ENCODE measurements around the gene AMER2. TPM values are rescaled to one million over a fixed set of nuclear protein-coding genes. Genes with fewer than 3 reads are reported as not detected.

The AMER2 gene
- total RNA-seq, 1 donor from 2014 or later = 0.60 TPM

- DNase-seq (ENCODE audit: low spot score in 2 of 2, unreplicated experiment in 2 of 2) = no peak
- no peak for TF ChIP-seq CTCF (IDR thresholded peaks at IDR 0.05; ENCODE audit: unreplicated experiment)
- Mint-ChIP-seq H3K36me3 (no peaks in the 10 kb centered on the region), H3K27me3 (ENCODE audit: low read depth) (peaks cover 13% of the 10 kb centered on the region), H3K4me1 (peaks cover 15% of the 10 kb centered on the region), H3K27ac (no peak overlapping the region), H3K4me3 (no peak overlapping the region), H3K9me3 (peaks cover 10% of the 10 kb centered on the region)
Observed at GRCh38 chr13:25149711-25150110, 22.4 kb downstream of the AMER2 start.

GRCh38 chr13:25148402-25148771 lies 23.7 kb downstream of the AMER2 start:
- no peak for DNase-seq (ENCODE audit: low spot score in 2 of 2, unreplicated experiment in 2 of 2)
- Mint-ChIP-seq H3K27ac (no peak overlapping the region), H3K36me3 (no peaks in the 10 kb centered on the region), H3K27me3 (ENCODE audit: low read depth) (peaks cover 12% of the 10 kb centered on the region), H3K4me1 (peaks cover 13% of the 10 kb centered on the region), H3K4me3 (no peak overlapping the region), H3K9me3 (peaks cover 10% of the 10 kb centered on the region)
- no peak for TF ChIP-seq CTCF (IDR thresholded peaks at IDR 0.05; ENCODE audit: unreplicated experiment)

DNA sequence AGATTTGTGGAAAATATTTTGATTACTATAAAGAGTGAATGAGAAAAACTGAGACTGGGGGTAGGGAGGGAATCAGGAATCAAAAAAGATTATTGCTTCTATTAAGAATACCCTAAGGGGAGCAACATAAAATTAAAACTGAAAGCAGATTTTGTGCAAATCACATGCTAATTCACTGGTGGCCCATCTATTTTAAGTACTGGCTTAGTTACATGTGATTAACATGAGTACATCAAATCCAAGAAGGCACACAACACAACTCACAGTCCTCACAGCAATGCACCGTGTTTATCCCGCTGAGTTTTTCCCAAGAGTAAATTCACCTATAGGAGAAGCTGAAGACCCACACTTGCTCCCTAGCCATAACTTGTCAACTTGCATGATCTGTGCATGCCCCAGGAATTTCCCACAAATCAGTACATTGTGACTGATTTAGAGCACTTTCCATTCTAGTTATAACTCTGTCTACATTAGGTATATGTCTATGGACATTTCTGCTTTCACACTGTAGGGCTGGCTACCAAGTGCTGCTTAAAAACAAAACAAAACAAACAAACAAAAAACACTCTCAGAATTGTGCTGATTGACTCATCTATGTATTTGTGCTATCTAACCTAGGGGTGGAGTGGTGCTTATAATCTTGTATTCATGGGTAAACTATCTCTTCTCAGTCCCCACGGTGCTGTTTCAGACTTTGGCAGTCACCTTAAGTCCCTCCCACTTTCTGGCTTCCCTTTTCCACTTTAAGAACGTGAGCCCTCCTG lies 24.3 kb downstream of the AMER2 start:
- H3K27me3 Mint-ChIP-seq (ENCODE audit: low read depth) = peaks cover 12% of the 10 kb centered on the region
- peaks cover 13% of the 10 kb centered on the region for H3K4me1 Mint-ChIP-seq
- H3K9me3 Mint-ChIP-seq = peaks cover 10% of the 10 kb centered on the region
- no peaks in the 10 kb centered on the region for H3K36me3 Mint-ChIP-seq
- H3K4me3 Mint-ChIP-seq = no peak overlapping the region
- no peak overlapping the region for H3K27ac Mint-ChIP-seq
- no peak for DNase-seq (ENCODE audit: low spot score in 2 of 2, unreplicated experiment in 2 of 2)
- no peak for TF ChIP-seq CTCF (IDR thresholded peaks at IDR 0.05; ENCODE audit: unreplicated experiment)

DNA sequence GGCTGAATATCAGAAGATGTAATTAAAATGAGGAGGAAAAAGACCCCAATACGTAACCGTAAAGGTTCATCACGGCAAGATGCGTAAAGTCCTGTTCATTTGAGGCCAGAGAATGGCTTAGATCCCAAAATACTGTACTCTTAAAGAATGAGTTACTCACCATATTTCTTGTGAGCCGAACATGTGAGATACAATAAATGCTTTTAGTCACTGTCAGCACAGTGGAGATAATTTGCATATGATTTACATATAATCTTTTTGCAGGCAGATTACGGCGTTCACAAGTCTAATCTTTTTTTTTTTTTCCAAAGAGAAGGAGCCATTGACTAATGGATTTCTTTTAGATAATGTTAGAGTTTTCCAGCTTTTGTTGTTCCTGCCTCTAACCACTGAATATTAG lies 28.4 kb downstream of the AMER2 start:
- H3K4me1 Mint-ChIP-seq = peaks cover 1% of the 10 kb centered on the region
- H3K4me3 Mint-ChIP-seq = no peak overlapping the region
- no peak for TF ChIP-seq CTCF (IDR thresholded peaks at IDR 0.05; ENCODE audit: unreplicated experiment)
- no peaks in the 10 kb centered on the region for H3K36me3 Mint-ChIP-seq
- no peaks in the 10 kb centered on the region for H3K27me3 Mint-ChIP-seq (ENCODE audit: low read depth)
- DNase-seq (ENCODE audit: low spot score in 2 of 2, unreplicated experiment in 2 of 2) = no peak
- H3K9me3 Mint-ChIP-seq = peaks cover 6% of the 10 kb centered on the region
- H3K27ac Mint-ChIP-seq = no peak overlapping the region

GRCh38 chr13:25141042-25141441 lies 31.0 kb downstream of the AMER2 start:
- H3K27ac Mint-ChIP-seq = no peak overlapping the region
- no peaks in the 10 kb centered on the region for H3K9me3 Mint-ChIP-seq
- no peaks in the 10 kb centered on the region for H3K27me3 Mint-ChIP-seq (ENCODE audit: low read depth)
- H3K36me3 Mint-ChIP-seq = no peaks in the 10 kb centered on the region
- TF ChIP-seq CTCF (IDR thresholded peaks at IDR 0.05; ENCODE audit: unreplicated experiment) = no peak
- DNase-seq (ENCODE audit: low spot score in 2 of 2, unreplicated experiment in 2 of 2) = no peak
- H3K4me3 Mint-ChIP-seq = no peak overlapping the region
- H3K4me1 Mint-ChIP-seq = peaks cover 16% of the 10 kb centered on the region

- peaks cover 2% of the 10 kb centered on the region for H3K27me3 Mint-ChIP-seq (ENCODE audit: low read depth)
Observed at GRCh38 chr13:25137788-25138115, 34.3 kb downstream of the AMER2 start.

More at GRCh38 chr13:25137788-25138115, 34.3 kb downstream of the AMER2 start:
- Mint-ChIP-seq H3K9me3 (peaks cover 9% of the 10 kb centered on the region), H3K4me1 (peaks cover 14% of the 10 kb centered on the region), H3K27ac (no peak overlapping the region), H3K4me3 (no peak overlapping the region), H3K36me3 (no peaks in the 10 kb centered on the region)
- no peak for TF ChIP-seq CTCF (IDR thresholded peaks at IDR 0.05; ENCODE audit: unreplicated experiment)
- no peak for DNase-seq (ENCODE audit: low spot score in 2 of 2, unreplicated experiment in 2 of 2)
